Suprapubic skin (tissue), 4 donors: ENCODE results near the gene PROP1.
"Not testable (repeated sequence)": the region's sequence is repeated elsewhere in the genome, so short reads cannot be mapped to it uniquely, and the experiment has no call there.

ENCODE experiments used
- CTCF ChIP-seq, 2 donors: fragments of 200-600 bp in 1 of 2; fragments of 450-650 bp in 1 of 2; sonication (generic) in 1 of 2; IDR thresholded peaks; one replicate each; pipeline ENCODE4 v1.5.1; 2016 to 2019; ENCODE audit warnings: antibody characterized with exemption in 2 of 2, mild to moderate bottlenecking in 1 of 2, moderate library complexity in 1 of 2
- POLR2A ChIP-seq, 2 donors: fragments of 450-650 bp; IDR thresholded peaks; one replicate each; pipeline ENCODE4 v1.6.1; 2017; ENCODE audit warnings: antibody characterized with exemption in 2 of 2, mild to moderate bottlenecking in 2 of 2, moderate library complexity in 2 of 2
- POLR2AphosphoS5 ChIP-seq, 3 donors: sonication (generic); formaldehyde crosslinking; IDR thresholded peaks; one replicate each; pipeline ENCODE4 v1.6.1; 2017; ENCODE audit warnings: antibody characterized with exemption in 3 of 3

GRCh38 chr5:177947912-177948311, 48.1 kb downstream of the PROP1 start:
- TF ChIP-seq CTCF, POLR2A, POLR2AphosphoS5 (IDR thresholded peaks at IDR 0.05): not testable (repeated sequence)
